Transverse colon (tissue), 4 donors: ENCODE data around the gene CRYBG1.

Source experiments
- CTCF ChIP-seq, 5 experiments: fragments of 200-600 bp in 3 of 5; fragments of 450-650 bp in 2 of 5; sonication (generic) in 3 of 5; IDR thresholded peaks; 1 replicate in 2 of 5; 2 replicates in 3 of 5; pipeline ENCODE4 v1.5.1; 2016 to 2017; ENCODE audit warnings: antibody characterized with exemption in 5 of 5, inconsistent platforms in 3 of 5, mild to moderate bottlenecking in 2 of 5, moderate library complexity in 1 of 5
- POLR2AphosphoS5 ChIP-seq, 3 donors: sonication (generic); formaldehyde crosslinking; IDR thresholded peaks; one replicate each; pipeline ENCODE4 v1.6.1; 2016; ENCODE audit warnings: antibody characterized with exemption in 3 of 3

- TF ChIP-seq CTCF (IDR thresholded peaks at IDR 0.05) (no peak), POLR2AphosphoS5 (IDR thresholded peaks at IDR 0.05) (no peak)
These were observed 218.8 kb downstream of the CRYBG1 start for GRCh38 chr6:106579281-106579680.
